ENCODE results near the gene KCNAB1. TPM values are rescaled to one million over a fixed set of nuclear protein-coding genes. Genes with fewer than 3 reads are reported as not detected.

KCNAB1 gene
- total RNA-seq, 1 experiment from 2014 or later, result not detected

- Histone ChIP-seq H3K9me3 (ENCODE audit: low read depth, low read length, poor library complexity, severe bottlenecking) (no peaks in the 10 kb centered on the region), H3K27ac (ENCODE audit: low read depth, low read length, poor library complexity, severe bottlenecking) (no peak overlapping the region), H3K36me3 (ENCODE audit: insufficient read depth, low read length, poor library complexity, severe bottlenecking) (no peaks in the 10 kb centered on the region), H3K27me3 (replicated peaks; ENCODE audit: insufficient read depth, low read depth, low read length, poor library complexity) (no peaks in the 10 kb centered on the region), H3K4me1 (ENCODE audit: insufficient read depth, low read length, poor library complexity, severe bottlenecking) (peaks cover 3% of the 10 kb centered on the region), H3K4me3 (ENCODE audit: low read depth, low read length, poor library complexity, severe bottlenecking) (no peak overlapping the region)
- ChIA-PET POLR2A (ENCODE audit: low non-redundant PET) (no interaction called here), CTCF (no interaction called here)
- no peak for TF ChIP-seq EZH2 (IDR thresholded peaks at IDR 0.05; ENCODE audit: borderline replicate concordance, low read depth, low read length, poor library complexity, severe bottlenecking)
- no peak for TF ChIP-seq CTCF (conservative IDR thresholded peaks at IDR 0.05; ENCODE audit: low read depth, low read length)
- intact Hi-C loops (cut with micrococcal nuclease; ENCODE audit: unreplicated experiment), result no loop called here
- DNase-seq (ENCODE audit: low spot score), result no peak
- no TSS peak for BruUV-seq (replicated peaks)
These were observed 232.3 kb downstream of the KCNAB1 start for GRCh38 chr3:156352728-156353127.

DNA sequence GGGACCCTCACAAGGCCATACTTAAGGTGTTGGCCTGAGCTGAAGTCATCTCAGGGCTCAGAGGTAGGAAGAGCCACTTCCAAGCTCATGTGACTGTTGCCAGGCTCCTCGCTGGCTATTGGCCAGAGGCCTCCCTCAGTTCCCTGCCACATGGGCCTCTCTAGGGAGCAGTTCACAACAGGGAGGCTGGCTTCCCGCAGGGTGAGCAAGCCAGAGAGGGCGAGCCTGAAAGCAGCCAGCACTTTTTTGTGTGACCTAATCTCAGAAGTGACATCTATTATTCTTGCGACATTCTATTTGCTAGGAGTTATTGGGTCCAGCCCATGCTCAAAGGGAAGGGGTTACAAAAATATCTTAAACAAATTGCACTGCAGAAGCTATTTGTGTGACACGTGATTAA, 233.2 kb downstream of the KCNAB1 start:
- H3K4me1 ChIP-seq (ENCODE audit: insufficient read depth, low read length, poor library complexity, severe bottlenecking), result peaks cover 3% of the 10 kb centered on the region
- no peak for TF ChIP-seq CTCF (conservative IDR thresholded peaks at IDR 0.05; ENCODE audit: low read depth, low read length)
- no peak for TF ChIP-seq EZH2 (IDR thresholded peaks at IDR 0.05; ENCODE audit: borderline replicate concordance, low read depth, low read length, poor library complexity, severe bottlenecking)
- H3K27ac ChIP-seq (ENCODE audit: low read depth, low read length, poor library complexity, severe bottlenecking), result no peak overlapping the region
- H3K4me3 ChIP-seq (ENCODE audit: low read depth, low read length, poor library complexity, severe bottlenecking), result no peak overlapping the region
- no peaks in the 10 kb centered on the region for H3K27me3 ChIP-seq (replicated peaks; ENCODE audit: insufficient read depth, low read depth, low read length, poor library complexity)
- H3K9me3 ChIP-seq (ENCODE audit: low read depth, low read length, poor library complexity, severe bottlenecking), result no peaks in the 10 kb centered on the region
- ChIA-PET POLR2A (ENCODE audit: low non-redundant PET) (no interaction called here), CTCF (no interaction called here)
- intact Hi-C loops (cut with micrococcal nuclease; ENCODE audit: unreplicated experiment), result no loop called here
- DNase-seq (ENCODE audit: low spot score), result peak; percentile 63
- no TSS peak for BruUV-seq (replicated peaks)
- H3K36me3 ChIP-seq (ENCODE audit: insufficient read depth, low read length, poor library complexity, severe bottlenecking), result no peaks in the 10 kb centered on the region

DNA sequence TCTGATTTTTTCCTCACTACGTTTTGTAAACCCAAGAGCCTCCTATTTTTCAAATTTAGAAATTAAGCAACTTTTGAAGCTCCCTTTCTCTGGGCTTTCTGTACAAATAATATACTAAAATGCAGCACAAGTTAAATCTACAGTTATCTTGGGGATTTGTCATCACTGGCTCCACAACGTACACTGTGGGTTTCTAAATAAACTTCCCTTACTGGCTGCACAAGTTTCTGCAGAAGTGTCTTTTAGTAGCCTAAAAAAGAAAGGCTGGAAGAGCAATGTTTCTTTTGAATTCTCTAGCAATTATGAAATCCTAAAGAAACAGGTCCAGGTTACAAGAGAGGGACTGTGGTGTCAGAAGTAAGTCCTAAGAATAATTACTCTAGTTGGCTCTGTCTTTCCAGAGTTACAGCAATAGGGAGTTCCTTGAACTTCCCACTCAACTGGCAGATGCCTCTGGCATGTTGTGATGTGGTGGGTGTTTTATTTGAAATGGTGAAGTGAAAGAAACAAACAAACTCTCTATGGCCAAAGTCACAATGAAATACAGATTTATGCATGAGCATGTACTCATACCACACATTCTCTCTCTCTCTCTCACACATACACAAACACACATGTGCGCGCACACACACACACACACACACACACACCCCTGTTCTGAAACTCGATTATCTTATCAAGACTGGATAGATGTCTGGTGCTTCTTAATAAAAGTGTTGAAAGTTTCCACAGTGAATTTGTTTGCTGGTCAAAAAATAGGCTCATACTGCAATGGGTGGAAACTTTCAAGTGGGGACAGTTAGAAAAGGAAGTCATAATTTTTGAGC, 236.4 kb downstream of the KCNAB1 start:
- Histone ChIP-seq H3K27me3 (replicated peaks; ENCODE audit: insufficient read depth, low read depth, low read length, poor library complexity) (no peaks in the 10 kb centered on the region), H3K4me1 (ENCODE audit: insufficient read depth, low read length, poor library complexity, severe bottlenecking) (peaks cover 3% of the 10 kb centered on the region), H3K27ac (ENCODE audit: low read depth, low read length, poor library complexity, severe bottlenecking) (no peak overlapping the region), H3K9me3 (ENCODE audit: low read depth, low read length, poor library complexity, severe bottlenecking) (no peaks in the 10 kb centered on the region), H3K4me3 (ENCODE audit: low read depth, low read length, poor library complexity, severe bottlenecking) (no peak overlapping the region), H3K36me3 (ENCODE audit: insufficient read depth, low read length, poor library complexity, severe bottlenecking) (no peaks in the 10 kb centered on the region)
- POLR2A ChIA-PET (ENCODE audit: low non-redundant PET), result no interaction called here
- intact Hi-C loops (cut with micrococcal nuclease; ENCODE audit: unreplicated experiment), result no loop called here
- CTCF ChIA-PET, result no interaction called here
- DNase-seq (ENCODE audit: low spot score), result no peak
- BruUV-seq (replicated peaks), result no TSS peak
- TF ChIP-seq CTCF (conservative IDR thresholded peaks at IDR 0.05; ENCODE audit: low read depth, low read length), result no peak
- TF ChIP-seq EZH2 (IDR thresholded peaks at IDR 0.05; ENCODE audit: borderline replicate concordance, low read depth, low read length, poor library complexity, severe bottlenecking), result no peak
